GM19397 (cell line): ENCODE results near the gene GALNT8.
"Not testable (repeated sequence)": the region's sequence is repeated elsewhere in the genome, so short reads cannot be mapped to it uniquely, and the experiment has no call there.

Experiments used
- ATAC-seq: cut with Tn5 transposase; IDR thresholded peaks from one replicate; pipeline ENCODE4 v1.9.1; 2021; ENCODE audit warnings: mild to moderate bottlenecking, moderate library complexity; ENCODE audit not compliant: unreplicated experiment

Gene GALNT8, protein sequence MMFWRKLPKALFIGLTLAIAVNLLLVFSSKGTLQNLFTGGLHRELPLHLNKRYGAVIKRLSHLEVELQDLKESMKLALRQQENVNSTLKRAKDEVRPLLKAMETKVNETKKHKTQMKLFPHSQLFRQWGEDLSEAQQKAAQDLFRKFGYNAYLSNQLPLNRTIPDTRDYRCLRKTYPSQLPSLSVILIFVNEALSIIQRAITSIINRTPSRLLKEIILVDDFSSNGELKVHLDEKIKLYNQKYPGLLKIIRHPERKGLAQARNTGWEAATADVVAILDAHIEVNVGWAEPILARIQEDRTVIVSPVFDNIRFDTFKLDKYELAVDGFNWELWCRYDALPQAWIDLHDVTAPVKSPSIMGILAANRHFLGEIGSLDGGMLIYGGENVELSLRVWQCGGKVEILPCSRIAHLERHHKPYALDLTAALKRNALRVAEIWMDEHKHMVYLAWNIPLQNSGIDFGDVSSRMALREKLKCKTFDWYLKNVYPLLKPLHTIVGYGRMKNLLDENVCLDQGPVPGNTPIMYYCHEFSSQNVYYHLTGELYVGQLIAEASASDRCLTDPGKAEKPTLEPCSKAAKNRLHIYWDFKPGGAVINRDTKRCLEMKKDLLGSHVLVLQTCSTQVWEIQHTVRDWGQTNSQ

DNA sequence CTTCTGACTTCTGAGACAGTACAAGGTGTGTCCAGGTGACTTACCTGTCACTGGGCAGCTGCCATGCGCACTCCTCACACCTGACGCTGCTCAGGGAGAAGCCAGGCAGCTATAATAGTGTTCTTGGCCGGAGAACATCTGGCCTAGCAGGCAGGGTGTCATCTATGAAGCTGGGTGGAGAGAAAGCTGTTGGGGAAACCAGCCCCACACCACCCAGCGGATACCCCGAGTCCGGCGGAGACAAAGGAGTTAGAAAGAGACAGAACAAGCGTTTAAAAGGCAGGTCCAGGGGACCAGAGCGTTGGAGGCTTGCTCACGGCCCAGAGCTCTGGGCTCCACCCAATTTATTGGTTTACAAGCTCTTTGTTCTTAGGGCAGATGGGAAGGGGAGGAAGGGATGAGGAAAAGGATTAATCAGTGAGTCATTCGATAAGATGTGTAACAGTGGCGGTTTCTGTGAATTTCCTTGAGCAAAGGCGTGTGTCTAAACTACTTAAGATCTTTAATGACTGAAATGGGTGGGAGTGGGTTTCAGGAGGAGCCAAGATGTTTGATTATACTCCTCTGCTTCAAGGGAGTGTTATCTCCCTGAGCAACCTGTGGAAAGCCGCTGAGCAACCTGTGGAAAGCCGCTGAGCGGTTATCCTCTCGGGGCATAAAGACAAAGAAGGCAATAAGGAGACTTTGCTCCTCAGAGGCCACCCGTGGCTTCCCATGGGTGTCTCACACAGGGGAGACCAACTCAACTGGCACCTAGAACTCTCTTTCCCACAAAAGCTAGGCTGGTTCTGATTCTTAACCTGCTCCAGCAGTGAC, at the start of gene GALNT8:
TSS of gene GALNT8 (plus strand) at position 580 of the 816 bp plus-strand sequence. CDS start 278 bp downstream, outside the sequence.
- ATAC-seq, result no peak

DNA sequence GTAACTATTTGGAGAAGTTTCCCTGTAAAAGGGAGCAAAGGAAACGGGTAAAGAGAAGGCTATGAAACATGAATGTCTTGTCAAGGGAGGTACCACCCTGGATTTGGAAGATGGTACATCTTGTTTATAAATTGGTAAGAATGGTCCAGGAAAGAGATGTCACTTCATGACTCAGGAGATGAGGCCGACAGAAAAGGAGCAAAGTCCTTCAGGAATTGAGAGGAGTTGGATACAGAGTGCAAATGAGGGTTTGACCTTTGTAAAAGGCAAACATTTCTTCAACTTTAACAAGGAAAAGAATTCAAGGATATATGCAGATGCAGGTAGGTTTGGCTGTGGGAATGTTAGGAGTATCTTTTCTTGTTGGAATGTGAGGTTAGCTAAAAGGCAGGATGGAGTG, 40.5 kb upstream of the GALNT8 start:
- no peak for ATAC-seq

DNA sequence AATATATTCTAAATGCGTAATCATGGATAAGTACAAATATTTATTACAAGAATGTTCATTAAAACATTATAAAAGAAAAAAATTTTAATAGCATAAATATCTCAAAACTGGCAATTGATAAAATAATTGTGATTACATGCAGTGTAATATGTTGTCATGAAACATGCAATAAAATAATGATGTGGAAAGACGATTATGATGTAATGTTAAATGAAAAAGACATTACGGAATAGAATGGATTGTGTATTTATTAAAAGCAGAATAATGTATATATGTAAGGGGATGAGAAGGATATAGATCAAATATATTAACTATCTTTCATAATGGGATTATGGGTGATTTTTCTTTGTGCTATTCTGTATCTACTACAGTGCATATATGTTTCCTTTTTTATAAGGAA, 38.5 kb upstream of the GALNT8 start:
- no peak for ATAC-seq

DNA sequence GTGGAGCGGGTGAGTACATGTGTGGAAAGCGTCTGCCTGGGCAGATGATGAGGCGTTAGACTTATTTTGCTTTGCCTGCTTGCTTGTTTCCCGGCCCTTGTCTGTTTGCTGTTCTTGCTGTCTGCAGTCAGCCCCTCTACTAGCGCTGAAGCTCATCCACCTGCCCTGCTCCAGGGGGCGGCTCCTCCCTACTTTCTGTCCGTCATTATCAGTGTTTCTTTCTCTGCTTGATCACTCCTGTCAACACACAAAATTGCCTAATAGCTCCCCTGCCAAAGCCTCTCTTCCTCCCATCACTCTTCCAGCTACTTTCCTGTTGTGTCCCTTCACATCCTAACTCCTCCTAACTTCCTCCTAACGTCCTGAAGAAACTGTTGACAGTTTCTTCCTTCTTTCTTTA, 34.9 kb upstream of the GALNT8 start:
- ATAC-seq, result no peak

DNA sequence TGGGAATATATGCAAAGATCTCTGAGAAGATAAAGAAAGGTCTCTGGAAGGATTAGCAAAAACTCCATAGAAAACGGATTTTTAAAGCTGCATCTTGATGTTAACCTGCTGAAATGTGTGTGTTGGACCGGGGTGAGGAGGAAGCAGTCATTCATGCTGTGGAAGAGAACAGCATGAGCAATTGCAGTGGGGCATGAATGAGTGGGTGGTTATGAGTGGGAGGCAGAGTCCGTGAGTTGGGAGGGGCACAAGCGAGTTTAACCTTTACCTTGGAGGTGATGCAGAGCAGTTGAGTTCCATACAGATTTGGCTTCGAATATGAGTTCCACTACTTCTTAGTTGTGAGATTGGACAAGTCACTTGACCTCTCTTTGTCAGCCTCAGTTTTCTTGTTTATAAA, 29.4 kb upstream of the GALNT8 start:
- no peak for ATAC-seq

DNA sequence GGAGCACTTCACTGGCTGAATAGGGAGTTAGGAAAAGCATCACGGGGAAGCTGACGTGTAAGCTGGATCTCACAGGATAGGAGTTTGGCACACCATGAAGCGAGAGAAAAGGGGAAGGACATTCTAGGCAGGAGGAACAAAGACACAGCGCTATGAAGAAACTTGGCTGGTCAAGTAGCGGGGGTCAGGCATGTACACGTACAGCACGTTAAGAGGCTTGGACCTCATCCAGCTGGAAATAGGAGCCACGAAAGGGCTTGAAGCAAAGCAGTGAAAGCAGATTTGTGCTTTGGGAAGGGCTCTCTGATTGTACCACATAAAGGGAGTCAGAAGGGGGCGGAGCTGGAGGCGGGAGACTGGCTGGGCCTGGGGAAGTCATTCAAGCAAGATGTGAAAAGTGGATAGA, 19.6 kb upstream of the GALNT8 start:
- no peak for ATAC-seq

DNA sequence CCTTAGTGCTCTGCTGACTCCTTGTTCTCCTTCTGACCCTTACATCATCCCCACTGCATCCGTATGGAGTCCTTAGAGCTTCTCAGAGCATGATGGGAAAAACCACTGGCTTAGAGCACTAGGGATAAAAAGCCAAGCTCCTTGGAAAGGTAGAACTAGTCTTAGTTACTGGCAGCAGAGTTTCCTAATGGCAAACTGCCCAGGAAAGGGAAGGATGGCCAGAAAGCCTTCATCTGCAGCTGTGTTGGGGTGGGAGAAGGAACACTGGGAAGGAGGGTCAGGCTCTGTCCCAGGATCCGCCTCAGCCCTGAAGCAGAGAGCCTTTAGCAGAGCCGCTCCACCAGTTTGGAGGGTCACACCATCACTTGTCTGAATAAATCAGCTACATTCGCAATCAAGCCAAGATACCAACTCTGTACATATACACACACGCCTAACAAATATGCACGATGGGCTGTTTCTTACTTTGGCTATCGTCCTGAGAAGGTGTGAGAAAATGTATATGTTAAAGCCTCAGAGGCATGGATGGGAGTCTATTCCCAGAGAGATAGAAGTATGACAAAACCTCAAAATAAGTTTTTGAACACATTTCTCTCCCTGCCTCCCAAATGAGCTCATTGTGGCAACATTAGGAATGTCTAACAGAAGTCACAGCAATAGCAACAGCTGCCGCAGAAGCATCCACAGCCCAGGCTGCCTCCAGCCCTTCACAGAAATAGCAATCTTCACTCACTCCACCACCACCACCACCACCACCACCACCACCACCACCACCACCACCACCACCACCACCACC, 18.6 kb upstream of the GALNT8 start:
- ATAC-seq, result no peak

DNA sequence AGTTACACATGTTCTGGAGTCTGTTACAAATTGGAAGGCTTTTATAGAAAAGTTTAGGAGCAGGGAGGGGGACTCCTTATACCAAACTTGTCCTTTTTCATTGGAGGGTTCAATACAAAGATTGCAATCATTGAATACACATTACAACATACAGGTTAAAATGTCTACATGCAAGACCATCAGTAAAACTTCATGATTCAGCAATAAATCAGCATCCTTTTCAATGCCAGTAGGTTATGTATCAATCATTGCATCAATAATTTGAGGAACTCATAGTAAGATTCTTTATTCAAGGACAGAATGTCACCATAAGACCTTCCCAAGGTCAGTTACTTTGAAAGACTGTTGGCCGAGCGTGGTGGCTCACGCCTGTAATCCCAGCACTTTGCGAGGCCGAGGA, 16.5 kb upstream of the GALNT8 start:
- no peak for ATAC-seq

DNA sequence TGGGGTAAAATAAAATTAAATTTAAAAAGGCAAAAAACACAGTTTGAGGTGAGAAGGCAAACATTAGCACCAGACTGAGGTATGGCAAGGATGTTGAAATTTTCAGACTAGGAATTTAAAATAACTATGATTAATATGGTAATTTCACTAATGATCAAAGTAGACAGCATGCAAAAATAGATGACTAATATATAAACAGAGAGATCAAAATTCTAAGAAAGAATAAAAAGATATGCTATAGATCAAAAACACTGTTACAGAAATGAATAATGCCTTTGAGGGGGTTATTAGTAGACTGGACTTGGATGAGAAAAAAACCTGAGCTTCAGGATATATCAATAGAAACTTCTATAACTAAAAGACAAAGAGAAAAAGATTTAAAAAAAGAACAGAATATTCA, 14.4 kb upstream of the GALNT8 start:
- no peak for ATAC-seq

DNA sequence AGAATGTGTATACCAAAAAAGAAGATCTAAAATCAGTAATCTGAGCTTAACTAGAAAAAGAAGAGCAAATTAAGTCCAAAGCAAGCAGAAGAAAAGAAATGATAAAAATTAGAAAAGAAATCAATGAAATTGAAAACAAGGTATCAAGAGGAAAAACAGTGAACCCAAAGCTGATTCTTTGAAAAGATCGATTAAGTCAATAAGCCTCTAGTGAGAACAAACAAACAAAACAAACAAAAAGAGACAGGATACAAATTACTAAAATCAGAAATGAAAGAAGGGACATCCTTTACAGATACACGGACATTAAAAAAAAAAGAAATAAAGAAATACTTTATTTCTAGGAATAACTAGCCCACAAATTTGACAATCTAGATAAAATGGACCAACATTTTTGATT, 12.9 kb upstream of the GALNT8 start:
- no peak for ATAC-seq

DNA sequence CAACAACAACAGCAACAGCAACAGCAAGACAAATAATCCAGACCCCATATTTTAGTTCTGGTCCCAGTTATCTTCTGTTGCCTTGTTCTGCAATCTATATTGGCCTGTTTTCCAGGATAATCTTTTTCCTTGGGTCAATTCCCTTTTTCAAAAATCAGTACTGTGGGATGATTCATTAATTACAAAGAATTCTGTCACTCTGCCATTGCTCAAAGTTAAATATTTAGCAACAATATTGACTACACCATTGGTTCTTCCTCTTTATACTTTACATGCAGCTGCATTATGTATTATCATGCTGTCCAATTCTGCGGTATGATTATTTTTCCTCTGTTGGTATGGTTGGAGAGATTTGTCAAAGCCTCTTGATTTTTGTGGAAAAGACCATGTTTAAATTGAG, 10.1 kb upstream of the GALNT8 start:
- ATAC-seq, result no peak

DNA sequence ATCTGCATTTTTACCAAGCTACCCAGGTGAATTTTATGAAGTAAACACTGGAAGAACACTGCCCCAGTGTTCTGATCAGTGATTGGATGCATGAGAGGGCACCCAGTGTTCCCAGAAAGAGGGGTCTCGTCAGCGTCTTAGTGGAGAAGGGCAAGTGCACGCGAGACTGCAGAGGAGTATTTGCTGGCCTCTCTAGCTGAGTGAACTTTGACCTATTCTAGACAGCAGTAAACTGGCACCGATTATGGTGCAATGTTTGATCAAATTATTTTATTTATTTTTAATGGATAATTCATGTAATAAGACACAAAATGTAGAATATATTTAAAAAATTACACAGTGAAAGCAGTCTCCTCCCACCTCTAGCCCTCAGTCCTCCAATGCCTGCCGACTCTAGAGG, 5.3 kb upstream of the GALNT8 start:
- ATAC-seq, result no peak

DNA sequence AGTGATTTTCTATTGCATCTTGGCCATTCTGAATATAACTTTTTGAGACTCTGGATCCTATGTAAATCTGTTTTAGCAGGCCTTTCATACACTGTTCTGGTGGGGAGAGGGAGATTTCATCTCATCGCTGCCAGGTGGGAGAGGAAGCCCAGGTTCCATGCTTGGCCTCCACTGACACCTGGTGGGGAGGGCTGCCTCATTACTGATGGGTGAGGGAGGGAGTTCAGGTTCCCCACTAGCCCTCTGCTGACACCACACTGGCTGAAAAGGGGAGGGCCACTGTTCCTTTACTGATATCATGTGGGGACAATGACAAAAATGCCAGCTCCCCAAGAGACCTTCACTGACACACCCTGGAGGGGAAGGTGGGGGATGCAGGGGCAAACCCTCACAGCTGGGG, 2.4 kb upstream of the GALNT8 start:
- ATAC-seq, result no peak

DNA sequence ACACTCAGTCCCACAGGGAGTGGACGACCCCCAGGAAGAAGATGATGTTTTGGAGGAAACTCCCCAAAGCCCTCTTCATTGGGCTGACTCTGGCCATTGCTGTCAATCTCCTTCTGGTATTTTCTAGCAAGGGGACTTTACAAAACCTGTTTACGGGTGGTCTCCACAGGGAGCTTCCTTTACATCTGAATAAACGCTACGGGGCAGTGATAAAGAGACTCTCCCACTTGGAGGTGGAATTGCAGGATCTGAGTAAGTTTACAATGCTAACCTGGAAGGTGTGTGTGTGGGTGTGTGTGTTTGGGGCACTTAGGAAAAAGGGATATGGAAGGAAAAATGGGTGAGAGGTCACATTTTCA, 416 bp downstream of the GALNT8 start:
- no peak for ATAC-seq

DNA sequence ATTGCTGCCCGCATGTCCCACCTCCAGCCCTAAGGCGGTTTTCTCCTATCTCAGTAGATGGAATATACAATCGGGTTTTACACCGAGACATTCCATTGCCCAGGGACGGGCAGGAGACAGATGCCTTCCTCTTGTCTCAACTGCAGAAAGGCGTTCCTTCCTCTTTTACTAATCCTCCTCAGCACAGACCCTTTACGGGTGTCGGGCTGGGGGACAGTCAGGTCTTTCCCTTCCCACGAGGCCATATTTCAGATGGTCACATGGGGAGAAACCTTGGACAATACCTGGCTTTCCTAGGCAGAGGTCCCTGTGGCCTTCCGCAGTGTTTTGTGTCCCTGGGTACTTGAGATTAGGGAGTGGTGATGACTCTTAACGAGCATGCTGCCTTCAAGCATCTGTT, 1.4 kb downstream of the GALNT8 start:
- not testable (repeated sequence) for ATAC-seq

DNA sequence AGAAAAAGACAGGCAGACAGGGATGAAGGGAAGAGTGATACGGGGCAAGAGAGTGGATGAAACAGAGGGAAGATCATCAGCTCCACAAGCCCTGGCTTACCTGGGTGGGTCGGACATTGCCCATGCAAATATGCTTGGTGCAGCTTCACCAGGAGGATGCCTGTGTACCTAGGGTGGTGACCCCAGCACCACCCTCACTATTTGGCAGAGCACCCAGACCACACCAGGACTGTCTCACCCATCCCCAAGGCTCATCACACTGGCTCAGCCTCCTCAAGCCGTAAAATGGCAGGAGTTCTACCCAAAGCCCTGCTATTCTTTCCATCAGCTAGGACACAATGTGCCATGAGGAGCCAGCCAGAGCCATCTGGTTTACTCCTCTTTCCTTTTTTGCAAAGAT, 3.0 kb downstream of the GALNT8 start:
- ATAC-seq, result no peak

DNA sequence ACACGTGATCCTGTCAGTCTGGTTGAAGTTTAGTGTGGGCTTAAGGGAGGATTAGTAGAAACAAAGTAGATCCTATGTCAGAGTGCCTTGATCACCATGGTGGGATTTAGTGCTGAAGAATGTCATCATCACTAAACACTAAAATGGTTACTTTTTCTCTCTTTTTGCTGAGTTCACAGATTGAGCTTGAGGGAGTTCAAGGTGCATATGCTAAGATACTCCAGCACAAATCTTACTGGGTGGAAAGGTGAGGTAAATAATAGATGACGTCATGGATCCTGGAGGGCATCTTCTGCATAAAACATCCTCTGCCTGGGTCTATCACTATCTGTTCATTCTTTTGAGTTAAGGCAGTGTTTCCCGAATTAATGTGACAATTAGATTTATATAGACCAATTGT, 4.9 kb downstream of the GALNT8 start:
- no peak for ATAC-seq

DNA sequence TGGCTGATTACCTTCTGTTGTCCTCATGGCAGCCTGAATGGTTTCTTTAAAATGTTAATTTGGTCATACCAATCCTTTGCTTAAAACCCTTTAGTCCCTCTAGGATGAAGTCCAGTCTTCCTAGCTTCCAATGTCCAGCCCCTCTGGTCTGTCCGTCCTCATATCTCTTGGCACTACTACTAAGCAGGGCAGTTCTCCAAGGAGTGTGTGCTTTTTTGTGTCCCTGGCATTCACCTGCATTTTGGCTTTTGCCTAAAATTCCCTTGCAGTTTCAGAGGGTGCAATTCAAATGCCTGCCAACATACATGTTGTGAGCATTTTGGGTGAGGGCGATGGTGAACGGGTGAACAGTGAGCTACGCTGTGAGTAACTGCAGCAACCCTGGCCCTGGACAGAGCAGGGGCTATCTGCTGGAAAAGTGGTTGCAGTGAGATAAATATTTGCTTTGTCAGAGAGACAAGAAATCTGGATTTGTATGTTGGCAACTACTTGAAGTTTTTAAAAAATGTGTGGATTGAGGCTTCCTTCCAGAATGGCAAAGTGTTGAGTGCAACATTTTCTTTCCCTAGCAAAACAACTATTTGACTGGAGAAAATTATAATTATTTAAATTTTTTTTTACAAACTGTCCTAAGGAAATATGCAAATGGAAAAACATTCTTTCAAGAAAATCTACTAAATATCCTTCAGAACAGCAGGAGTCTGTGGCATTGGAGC, 14.6 kb downstream of the GALNT8 start:
- ATAC-seq, result no peak

DNA sequence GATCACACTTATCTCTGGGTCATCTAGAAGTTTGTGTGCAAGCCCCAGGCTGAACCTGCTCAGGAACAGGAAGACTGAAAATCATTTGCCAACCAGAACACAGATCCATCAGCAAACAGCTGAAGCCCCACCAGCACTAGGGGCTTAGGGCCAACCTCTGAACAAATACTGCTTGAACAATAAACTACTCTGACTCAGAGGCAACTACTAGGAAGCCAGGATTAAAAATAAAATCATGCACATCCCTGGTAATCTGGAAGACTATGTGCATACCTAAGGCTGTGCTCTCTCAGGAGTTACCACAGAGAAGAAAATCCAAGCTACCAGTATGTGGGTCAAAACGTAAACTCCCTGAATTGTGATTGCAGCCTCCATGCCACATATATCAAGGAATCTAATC, 15.9 kb downstream of the GALNT8 start:
- ATAC-seq, result no peak

DNA sequence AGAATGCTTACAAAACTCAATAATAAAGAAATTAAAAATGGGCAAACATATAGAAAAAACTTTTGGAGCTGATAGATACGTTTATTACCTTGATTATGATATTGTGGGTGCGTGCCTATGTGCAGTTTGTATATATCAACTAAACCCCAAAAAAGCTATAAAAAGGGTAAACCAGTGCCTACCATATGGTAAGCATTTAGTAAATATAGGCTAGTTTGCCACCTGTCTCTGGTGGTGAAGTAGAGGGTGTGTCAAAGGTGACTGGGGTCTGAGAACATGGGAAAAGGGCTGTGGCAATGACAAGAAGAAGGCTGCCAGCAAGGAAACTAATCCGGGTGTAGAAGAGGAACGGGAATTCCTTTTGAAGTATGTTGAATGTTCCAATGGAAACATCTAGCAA, 18.3 kb downstream of the GALNT8 start:
- ATAC-seq, result no peak
